Astrocyte (in vitro differentiated cells and primary cell): ENCODE data around the gene C8A. TPM values are rescaled to one million over a fixed set of nuclear protein-coding genes. Genes with fewer than 3 reads are reported as not detected.

ENCODE experiments used
- DNase-seq: peaks from one replicate; pipeline ENCODE4 v3.0.0-alpha.2; 2010; ENCODE audit warnings: low read depth
- FAIRE-seq: peaks from 2 replicates; lab custom pipeline; 2011; peaks lifted over from hg19 to GRCh38; lab: Jason Lieb, UNC
- H2AFZ ChIP-seq: 2 replicates; pipeline ENCODE4 v1.6.0; 2012; ENCODE audit warnings: low read depth, low read length, inconsistent platforms
- H3K27ac ChIP-seq: 2 replicates; pipeline ENCODE4 v1.5.1; 2011; ENCODE audit warnings: low read depth, low read length, inconsistent platforms
- H3K27me3 ChIP-seq: 2 replicates; pipeline ENCODE4 v1.6.0; 2011; ENCODE audit warnings: low read length, inconsistent platforms; ENCODE audit not compliant: insufficient read depth
- H3K36me3 ChIP-seq: 2 replicates; pipeline ENCODE4 v1.5.1; 2011; ENCODE audit warnings: low read length, inconsistent platforms; ENCODE audit not compliant: insufficient read depth
- H3K4me1 ChIP-seq: 2 replicates; pipeline ENCODE4 v1.5.1; 2011; ENCODE audit warnings: low read length, inconsistent platforms; ENCODE audit not compliant: insufficient read depth
- H3K4me2 ChIP-seq: 2 replicates; pipeline ENCODE4 v1.6.0; 2012; ENCODE audit warnings: low read length, inconsistent platforms
- H3K4me3 ChIP-seq: 2 replicates; pipeline ENCODE4 v1.5.1; 2011; ENCODE audit warnings: low read depth, mild to moderate bottlenecking, low read length, inconsistent platforms; ENCODE audit not compliant: insufficient read depth
- H3K79me2 ChIP-seq: 2 replicates; pipeline ENCODE4 v1.6.0; 2012; ENCODE audit warnings: mild to moderate bottlenecking, low read length, inconsistent platforms; ENCODE audit not compliant: insufficient read depth
- H3K9ac ChIP-seq: 2 replicates; pipeline ENCODE4 v1.6.0; 2012; ENCODE audit warnings: mild to moderate bottlenecking, low read length, inconsistent platforms
- H3K9me3 ChIP-seq: 2 replicates; pipeline ENCODE4 v1.5.1; 2012; ENCODE audit warnings: low read depth, mild to moderate bottlenecking, low read length, inconsistent platforms; ENCODE audit not compliant: insufficient read depth
- H4K20me1 ChIP-seq: 2 replicates; pipeline ENCODE4 v1.6.0; 2012; ENCODE audit warnings: low read length, inconsistent platforms; ENCODE audit not compliant: insufficient read depth
- H3K27ac Mint-ChIP-seq: one replicate; pipeline ENCODE4 v1.8.0; 2021; ENCODE audit warnings: mild to moderate bottlenecking, mixed read lengths; ENCODE audit not compliant: unreplicated experiment
- H3K27me3 Mint-ChIP-seq: one replicate; pipeline ENCODE4 v1.8.0; 2021; ENCODE audit warnings: low read depth, mixed read lengths; ENCODE audit not compliant: unreplicated experiment
- H3K36me3 Mint-ChIP-seq: one replicate; pipeline ENCODE4 v1.8.0; 2021; ENCODE audit warnings: low read depth, mixed read lengths; ENCODE audit not compliant: unreplicated experiment
- H3K4me1 Mint-ChIP-seq: one replicate; pipeline ENCODE4 v1.8.0; 2021; ENCODE audit warnings: low read depth, mixed read lengths; ENCODE audit not compliant: unreplicated experiment
- H3K4me3 Mint-ChIP-seq: one replicate; pipeline ENCODE4 v1.8.0; 2021; ENCODE audit warnings: mild to moderate bottlenecking, moderate library complexity, mixed read lengths; ENCODE audit not compliant: unreplicated experiment
- H3K9me3 Mint-ChIP-seq: one replicate; pipeline ENCODE4 v1.8.0; 2021; ENCODE audit warnings: mild to moderate bottlenecking, mixed read lengths; ENCODE audit not compliant: unreplicated experiment
- CTCF ChIP-seq: IDR thresholded peaks from 2 replicates; pipeline ENCODE4 v1.5.1; 2011; ENCODE audit warnings: low read depth, mild to moderate bottlenecking, inconsistent platforms, low read length, moderate library complexity; ENCODE audit not compliant: insufficient read depth
- EZH2 ChIP-seq: IDR thresholded peaks from 2 replicates; pipeline ENCODE4 v1.6.1; 2012; ENCODE audit warnings: mild to moderate bottlenecking, low read length, inconsistent platforms; ENCODE audit not compliant: insufficient read depth
- total RNA-seq: library from RNA; stranded (reverse); gene quantifications from 2 replicates; pipeline ENCODE4 v1.2.1, GENCODE V29; 2021

Gene C8A
- total RNA-seq, 1 donor from 2014 or later = not detected

- no peak for FAIRE-seq
- H3K4me1 ChIP-seq = no peaks in the 10 kb centered on the region
Observed at GRCh38 chr1:56850411-56850810, 4.2 kb upstream of the C8A start.

GRCh38 chr1:56850922-56851321 is 3.7 kb upstream of the C8A start:
- H3K36me3 Mint-ChIP-seq = no peaks in the 10 kb centered on the region
- DNase-seq (no peak), FAIRE-seq (no peak)
- no peak overlapping the region for H3K4me2 ChIP-seq
- H3K4me1 ChIP-seq = no peaks in the 10 kb centered on the region
- no peaks in the 10 kb centered on the region for H3K9me3 ChIP-seq
- H3K4me3 Mint-ChIP-seq = no peak overlapping the region
- no peak overlapping the region for H3K27ac ChIP-seq
- H3K27me3 ChIP-seq = no peaks in the 10 kb centered on the region
- H3K9me3 Mint-ChIP-seq = peaks cover 5% of the 10 kb centered on the region
- H3K79me2 ChIP-seq = no peaks in the 10 kb centered on the region
- TF ChIP-seq CTCF (no peak), EZH2 (no peak)
- H3K27me3 Mint-ChIP-seq = peaks cover 14% of the 10 kb centered on the region
- no peaks in the 10 kb centered on the region for H3K36me3 ChIP-seq
- no peak overlapping the region for H3K4me3 ChIP-seq
- H3K9ac ChIP-seq = no peak overlapping the region
- H4K20me1 ChIP-seq = no peaks in the 10 kb centered on the region
- no peaks in the 10 kb centered on the region for H3K4me1 Mint-ChIP-seq
- no peak overlapping the region for H2AFZ ChIP-seq
- H3K27ac Mint-ChIP-seq = no peak overlapping the region

More at GRCh38 chr1:56850411-56850810, 4.2 kb upstream of the C8A start:
- H3K79me2 ChIP-seq = no peaks in the 10 kb centered on the region
- peaks cover 4% of the 10 kb centered on the region for H3K27me3 ChIP-seq
- no peaks in the 10 kb centered on the region for H3K4me1 Mint-ChIP-seq
- H3K36me3 ChIP-seq = no peaks in the 10 kb centered on the region
- TF ChIP-seq CTCF (no peak), EZH2 (no peak)
- H3K4me3 ChIP-seq = no peak overlapping the region
- DNase-seq = no peak
- H3K27me3 Mint-ChIP-seq = peaks cover 18% of the 10 kb centered on the region
- H3K9me3 ChIP-seq = no peaks in the 10 kb centered on the region
- H3K27ac ChIP-seq = no peak overlapping the region
- H4K20me1 ChIP-seq = no peaks in the 10 kb centered on the region
- H3K9me3 Mint-ChIP-seq = peaks cover 5% of the 10 kb centered on the region
- no peak overlapping the region for H3K4me3 Mint-ChIP-seq
- no peak overlapping the region for H3K4me2 ChIP-seq
- no peaks in the 10 kb centered on the region for H3K36me3 Mint-ChIP-seq
- H3K27ac Mint-ChIP-seq = no peak overlapping the region
- no peak overlapping the region for H3K9ac ChIP-seq
- H2AFZ ChIP-seq = no peak overlapping the region

GRCh38 chr1:56852476-56852875 is 2.1 kb upstream of the C8A start:
- no peak overlapping the region for H3K4me3 Mint-ChIP-seq
- DNase-seq (no peak), FAIRE-seq (no peak)
- H3K4me3 ChIP-seq = no peak overlapping the region
- no peaks in the 10 kb centered on the region for H3K4me1 ChIP-seq
- no peaks in the 10 kb centered on the region for H3K36me3 Mint-ChIP-seq
- no peak overlapping the region for H3K4me2 ChIP-seq
- H3K27me3 Mint-ChIP-seq = peaks cover 13% of the 10 kb centered on the region
- H3K27me3 ChIP-seq = no peaks in the 10 kb centered on the region
- no peak overlapping the region for H3K9ac ChIP-seq
- H3K4me1 Mint-ChIP-seq = no peaks in the 10 kb centered on the region
- no peak overlapping the region for H3K27ac ChIP-seq
- H3K9me3 ChIP-seq = no peaks in the 10 kb centered on the region
- no peaks in the 10 kb centered on the region for H3K36me3 ChIP-seq
- TF ChIP-seq EZH2 (no peak), CTCF (no peak)
- H3K27ac Mint-ChIP-seq = no peak overlapping the region
- peaks cover 3% of the 10 kb centered on the region for H3K9me3 Mint-ChIP-seq
- H3K79me2 ChIP-seq = no peaks in the 10 kb centered on the region
- H4K20me1 ChIP-seq = no peaks in the 10 kb centered on the region
- H2AFZ ChIP-seq = no peak overlapping the region
